Measurements from ENCODE around the gene NFATC4.
"Not testable (repeated sequence)": the region's sequence is repeated elsewhere in the genome, so short reads cannot be mapped to it uniquely, and the experiment has no call there.

NFATC4 gene

GRCh38 chr14:24367514-24368211 is at the start of gene NFATC4:
NFATC4 (plus strand) TSS chr14:24368184; CDS start chr14:24368341, 157 bp downstream.
- DNase-seq (ENCODE audit: low spot score) = no peak

- DNase-seq (ENCODE audit: low spot score) = no peak
Observed at GRCh38 chr14:24321212-24321975, 46.6 kb upstream of the NFATC4 start.

DNA sequence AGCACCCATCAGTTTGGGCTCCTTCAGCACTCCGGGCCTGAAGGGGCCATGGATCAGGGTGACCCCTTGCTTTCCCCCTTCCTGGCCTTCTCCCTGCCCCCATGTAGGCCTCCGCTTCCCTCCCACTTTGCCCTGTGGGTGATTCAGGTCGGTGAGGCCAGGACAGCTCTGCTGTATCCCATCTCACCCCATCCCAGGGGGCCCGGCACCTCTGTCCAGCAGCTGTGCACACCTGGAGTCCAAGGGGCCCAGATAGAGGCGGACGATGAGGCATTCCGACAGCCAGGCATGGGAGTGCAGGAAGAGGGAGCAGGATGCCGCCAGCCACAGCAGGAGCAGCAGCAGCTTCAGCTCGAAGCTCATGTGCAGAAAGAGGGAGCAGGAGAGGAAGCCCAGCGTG is 45.3 kb upstream of the NFATC4 start:
- no peak for DNase-seq (ENCODE audit: low spot score)

DNA sequence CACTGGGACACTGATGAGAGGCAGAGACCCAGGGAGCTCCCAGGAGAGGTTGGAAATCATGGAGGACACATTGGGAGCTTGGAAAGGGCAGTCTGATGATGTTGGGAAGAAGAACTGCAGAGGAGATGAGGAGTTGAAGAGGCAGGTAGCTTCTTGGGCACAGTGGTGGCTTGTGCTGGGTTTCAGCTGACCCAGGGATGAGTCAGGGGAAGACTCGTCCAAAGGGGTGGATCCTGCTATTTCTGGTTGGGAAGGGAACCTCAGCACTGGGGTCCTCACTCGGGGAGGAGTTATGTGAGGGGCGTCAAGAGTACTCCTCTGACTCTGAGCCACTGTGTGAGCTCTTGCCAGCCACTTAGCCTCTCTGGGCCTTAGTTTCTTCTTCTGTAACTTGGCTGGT is 44.6 kb upstream of the NFATC4 start:
- no peak for DNase-seq (ENCODE audit: low spot score)

DNA sequence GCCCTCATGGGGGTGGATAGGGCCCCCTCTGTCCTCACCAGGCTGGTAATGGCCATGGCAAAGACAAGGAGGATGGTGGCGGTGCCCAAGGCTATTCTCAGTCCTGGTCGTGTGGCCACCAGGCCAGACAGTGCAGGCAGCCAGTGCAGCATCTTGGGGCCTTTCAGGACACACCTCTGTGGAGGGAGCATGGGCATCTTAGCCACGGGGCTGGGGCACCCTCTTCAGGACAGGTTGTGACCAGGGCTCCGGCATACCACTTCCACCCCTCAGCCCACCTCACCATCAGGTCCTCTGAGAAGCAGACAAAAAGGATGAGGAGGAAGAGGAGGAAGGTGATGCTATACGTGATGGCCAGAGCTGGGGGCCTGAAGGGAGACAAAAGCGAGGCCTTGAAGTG is 44.0 kb upstream of the NFATC4 start:
- DNase-seq (ENCODE audit: low spot score) = no peak

DNA sequence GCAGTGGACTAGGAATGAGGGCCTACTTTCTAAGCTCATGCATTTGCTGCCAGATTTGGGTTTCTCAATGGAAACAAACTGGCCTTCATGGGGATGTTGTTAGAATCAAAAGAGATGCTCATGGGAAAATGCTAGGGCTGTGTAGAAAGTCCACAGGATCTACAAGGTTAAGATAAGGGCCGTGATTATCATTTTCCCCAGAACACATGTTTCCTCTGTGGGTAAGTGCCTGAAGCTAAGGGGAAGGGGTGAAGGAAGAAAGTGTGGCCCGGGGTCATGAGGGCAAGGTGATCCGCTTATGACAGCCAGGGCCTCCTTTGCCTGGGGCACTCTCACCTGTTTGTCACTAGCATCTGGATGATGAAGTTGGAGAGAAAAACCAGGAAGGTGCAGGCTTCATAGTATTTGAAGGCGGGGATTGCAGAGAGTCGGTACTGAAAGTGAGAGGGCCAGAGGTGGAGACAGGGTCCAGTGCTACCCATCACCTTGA is 42.9 kb upstream of the NFATC4 start:
- DNase-seq (ENCODE audit: low spot score) = no peak

GRCh38 chr14:24325963-24326362 is 42.0 kb upstream of the NFATC4 start:
- DNase-seq (ENCODE audit: low spot score) = no peak

GRCh38 chr14:24327303-24327702 is 40.7 kb upstream of the NFATC4 start:
- DNase-seq (ENCODE audit: low spot score) = no peak

- not testable (repeated sequence) for DNase-seq (ENCODE audit: low spot score)
Observed at GRCh38 chr14:24327914-24328313, 40.1 kb upstream of the NFATC4 start.

- DNase-seq (ENCODE audit: low spot score) = no peak
Observed at GRCh38 chr14:24329073-24329663, 38.8 kb upstream of the NFATC4 start.

GRCh38 chr14:24329736-24330135 is 38.2 kb upstream of the NFATC4 start:
- DNase-seq (ENCODE audit: low spot score) = peak; percentile 58

- no peak for DNase-seq (ENCODE audit: low spot score)
Observed at GRCh38 chr14:24330973-24331674, 36.9 kb upstream of the NFATC4 start.

GRCh38 chr14:24331731-24332267 is 36.2 kb upstream of the NFATC4 start:
- no peak for DNase-seq (ENCODE audit: low spot score)

DNA sequence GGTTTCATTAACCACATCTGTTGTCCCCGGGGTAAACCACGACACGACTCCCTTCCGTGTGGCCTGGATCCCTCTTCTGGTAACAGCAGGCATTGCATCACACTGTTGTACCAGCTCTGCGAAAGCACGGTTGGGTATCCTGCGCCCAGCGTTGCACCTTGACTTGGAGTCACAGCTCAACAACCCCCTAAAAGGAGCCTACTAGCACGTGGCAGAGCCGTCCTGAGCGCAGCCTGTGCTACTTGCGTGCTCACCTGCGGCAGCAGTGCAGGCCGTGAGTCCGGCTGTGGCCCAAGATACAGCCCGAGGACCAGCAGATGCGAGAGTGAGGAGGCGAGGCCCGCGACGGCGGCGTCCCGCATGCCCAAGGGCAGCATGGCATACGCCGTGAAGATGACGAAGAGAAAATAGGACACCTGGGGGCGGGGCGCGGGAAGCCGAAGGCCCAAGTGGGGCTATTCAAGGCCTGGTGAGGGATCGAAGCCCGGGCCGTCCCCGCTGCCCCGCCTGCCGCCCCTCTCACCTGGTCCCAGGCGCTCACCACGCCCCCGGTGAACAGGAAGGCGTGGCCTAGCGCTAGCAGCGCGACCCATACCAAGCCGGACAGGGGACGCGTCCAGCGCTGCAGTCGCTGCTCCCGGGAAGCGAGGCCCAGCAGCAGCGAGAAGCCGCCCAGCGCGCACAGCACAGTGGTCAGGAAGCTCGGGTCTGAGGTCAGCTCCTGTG is 35.6 kb upstream of the NFATC4 start:
- DNase-seq (ENCODE audit: low spot score) = peak; percentile 64

DNA sequence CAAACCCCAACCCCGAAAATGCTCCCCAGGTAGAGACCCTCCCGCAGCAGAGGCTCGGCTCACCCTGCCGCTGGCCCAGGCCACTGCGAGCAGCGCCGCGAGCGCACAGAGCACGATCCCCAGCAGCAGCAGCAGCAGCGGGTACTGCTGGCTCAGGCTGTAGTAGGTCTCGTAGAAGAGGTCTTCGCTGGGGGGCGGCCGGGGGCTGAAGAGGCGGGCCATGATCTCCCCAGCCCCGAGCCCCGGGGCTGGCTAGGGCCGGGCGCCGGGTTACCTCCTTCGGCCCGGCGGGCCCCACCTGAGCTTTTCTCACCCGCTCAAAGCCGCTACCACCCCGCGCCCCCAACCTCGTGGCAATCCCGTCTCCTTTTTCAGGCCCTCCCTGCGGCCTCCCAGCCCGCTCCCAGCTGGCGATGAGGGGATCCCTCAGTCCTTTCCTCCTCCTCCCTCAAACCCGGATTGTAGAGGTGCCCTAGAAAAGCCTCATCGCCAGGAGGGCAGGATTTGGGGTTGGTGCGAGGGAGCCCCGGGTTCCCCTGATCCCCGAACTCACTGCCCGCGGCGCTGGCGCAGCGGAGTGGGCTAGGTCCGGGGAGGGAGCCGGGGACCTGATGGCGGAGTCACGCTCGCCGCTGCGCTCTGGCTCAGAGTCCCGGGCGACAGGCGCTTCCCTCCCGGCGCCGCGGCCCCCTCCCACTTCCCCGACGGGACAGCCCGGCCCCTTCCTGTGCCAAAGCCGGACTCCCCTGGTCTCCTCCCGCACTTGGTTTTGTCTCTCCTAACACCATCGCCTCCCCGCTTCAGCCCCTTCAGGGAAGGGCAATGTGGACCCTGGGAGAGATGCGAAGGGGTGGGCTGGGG is 33.3 kb upstream of the NFATC4 start, which contains the start of gene ADCY4:
ADCY4 (minus strand) TSS at position 641 of the 861 bp plus-strand sequence; CDS start at position 222, 419 bp downstream.
- no peak for DNase-seq (ENCODE audit: low spot score)

DNA sequence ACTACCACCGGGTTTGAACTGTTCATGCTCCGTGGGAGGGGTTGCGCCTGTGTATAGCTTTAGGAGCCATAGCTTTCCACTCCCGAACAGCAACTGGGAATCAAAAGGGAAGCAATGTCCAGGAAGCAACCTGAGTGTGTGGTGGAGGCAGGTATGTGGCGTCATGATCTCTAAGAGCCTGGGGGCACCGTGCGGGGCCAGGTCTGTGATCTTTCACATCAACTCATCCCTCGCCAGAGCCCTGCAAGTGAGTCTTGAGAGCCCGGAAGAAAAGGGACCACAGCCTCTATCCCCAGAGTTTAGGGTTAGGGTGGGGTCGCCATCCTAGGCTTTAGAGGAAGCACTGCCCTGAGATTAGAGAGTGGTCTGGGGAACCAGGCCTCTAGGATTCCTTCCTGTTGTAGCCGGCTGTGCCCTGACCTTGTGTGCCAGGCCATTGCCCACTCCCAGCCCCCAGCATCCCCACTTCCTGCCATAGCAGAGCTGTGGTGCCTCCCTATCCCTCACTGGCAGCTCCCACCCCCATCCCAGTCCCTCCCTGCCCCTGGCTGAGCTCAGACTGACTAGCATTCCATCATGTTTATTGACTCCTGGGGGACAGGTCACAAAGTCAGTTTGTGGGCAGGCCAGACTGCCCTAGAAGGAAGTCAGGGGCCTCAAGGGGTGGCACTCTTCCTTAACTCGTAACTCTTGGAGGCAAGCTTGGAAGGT is 32.4 kb upstream of the NFATC4 start:
- no peak for DNase-seq (ENCODE audit: low spot score)

DNA sequence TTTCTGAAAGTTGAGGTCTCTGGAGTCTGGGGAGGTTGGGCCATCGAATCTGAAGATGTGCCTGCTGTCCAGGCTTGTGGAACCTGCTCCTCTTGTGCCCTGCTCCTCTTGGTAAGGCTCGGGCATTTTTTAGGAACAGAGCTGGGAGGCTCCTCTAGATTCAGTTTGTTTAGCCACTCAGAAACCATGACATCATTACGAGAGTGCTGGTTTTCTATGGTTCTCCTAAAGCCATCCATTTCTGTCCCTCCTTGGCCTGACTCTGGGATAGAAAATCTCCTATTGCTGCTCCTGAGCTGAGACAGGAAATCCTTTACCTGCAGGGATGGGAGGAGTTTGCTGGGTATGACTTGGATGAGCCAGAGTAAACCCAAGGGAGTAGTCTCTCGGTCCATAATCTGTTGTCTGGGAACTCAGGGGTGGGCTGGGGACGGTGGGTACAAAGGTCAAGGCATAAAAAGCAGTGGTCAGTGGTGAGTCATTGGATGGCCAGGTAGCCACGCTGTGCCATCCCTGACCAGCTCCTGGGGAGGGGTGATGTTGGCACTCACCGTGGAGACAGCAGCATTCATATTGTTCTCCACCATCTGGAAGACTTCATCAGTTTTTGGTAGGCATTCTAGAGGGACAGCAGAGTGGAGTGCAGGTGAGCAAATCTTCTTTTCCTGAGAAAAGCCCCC is 30.7 kb upstream of the NFATC4 start:
- DNase-seq (ENCODE audit: low spot score) = no peak

DNA sequence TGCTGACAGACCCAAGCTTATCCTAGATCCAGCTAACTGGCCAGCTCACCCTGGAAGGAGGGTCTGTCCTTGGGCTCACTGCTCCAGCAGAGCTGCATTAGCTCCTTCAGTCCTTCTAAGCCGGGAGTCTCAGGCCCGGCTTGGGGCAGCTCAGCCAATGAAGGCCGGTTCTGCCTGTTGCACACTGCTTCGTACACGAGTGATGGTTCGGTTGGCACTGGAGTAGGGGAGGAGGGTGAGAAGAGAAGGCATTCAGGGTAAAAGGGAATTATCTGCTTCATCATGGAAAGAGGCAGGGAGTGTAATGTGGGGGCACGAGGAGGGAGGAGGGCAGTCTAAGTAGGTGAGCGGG is 30.2 kb upstream of the NFATC4 start:
- no peak for DNase-seq (ENCODE audit: low spot score)

- no peak for DNase-seq (ENCODE audit: low spot score)
Observed at GRCh38 chr14:24338843-24339242, 29.1 kb upstream of the NFATC4 start.

All from pons (tissue), 1 donor.